GM21367 (cell line): ENCODE measurements around the gene ZDHHC11.
"Not testable (repeated sequence)": the region's sequence is repeated elsewhere in the genome, so short reads cannot be mapped to it uniquely, and the experiment has no call there.

Experiments used
- ATAC-seq: cut with Tn5 transposase; IDR thresholded peaks from one replicate; pipeline ENCODE4 v1.9.1; 2021; ENCODE audit not compliant: unreplicated experiment

The ZDHHC11 gene

GRCh38 chr5:816176-816575 is 34.6 kb downstream of the ZDHHC11 start:
- no peak for ATAC-seq

DNA sequence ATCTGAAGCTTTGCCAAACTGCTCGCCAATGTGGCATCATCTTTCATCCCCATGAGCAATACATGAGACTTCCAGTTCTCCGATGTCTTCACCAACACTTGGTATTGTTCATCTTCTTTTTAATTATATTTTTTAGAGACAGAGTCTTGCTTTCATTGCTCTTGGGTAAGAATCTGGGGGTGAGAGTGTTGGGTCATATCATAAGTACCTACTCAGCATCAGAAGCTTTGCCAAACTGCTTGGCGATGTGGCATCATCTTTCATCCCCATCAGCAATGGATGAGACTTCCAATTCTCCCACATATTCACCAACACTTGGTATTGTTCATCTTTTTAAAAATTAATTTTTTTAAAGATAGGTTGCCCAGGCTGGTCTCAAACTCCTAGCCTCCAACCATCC is 35.3 kb downstream of the ZDHHC11 start:
- no peak for ATAC-seq

GRCh38 chr5:813575-813974 is 37.2 kb downstream of the ZDHHC11 start:
- ATAC-seq: not testable (repeated sequence)

DNA sequence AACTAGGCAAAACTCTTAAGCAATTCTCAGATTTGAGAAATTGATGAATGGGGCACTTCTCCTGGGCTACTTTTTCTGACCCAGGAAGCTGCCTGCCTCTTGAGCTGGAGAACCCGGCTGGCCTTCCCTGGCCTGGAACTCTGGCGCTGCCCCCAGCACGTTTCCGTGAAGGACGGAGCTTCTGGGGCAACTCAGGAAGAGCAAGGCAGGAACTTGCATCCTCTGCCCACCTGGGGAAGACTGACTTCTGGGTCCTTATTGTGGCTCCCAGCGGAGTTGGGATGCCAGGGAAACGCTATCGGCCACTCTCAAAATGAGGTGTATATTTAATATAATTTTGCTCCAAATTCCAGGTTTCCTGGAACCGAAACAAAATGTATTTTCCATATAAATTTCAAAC is 39.4 kb downstream of the ZDHHC11 start:
- ATAC-seq: not testable (repeated sequence)

DNA sequence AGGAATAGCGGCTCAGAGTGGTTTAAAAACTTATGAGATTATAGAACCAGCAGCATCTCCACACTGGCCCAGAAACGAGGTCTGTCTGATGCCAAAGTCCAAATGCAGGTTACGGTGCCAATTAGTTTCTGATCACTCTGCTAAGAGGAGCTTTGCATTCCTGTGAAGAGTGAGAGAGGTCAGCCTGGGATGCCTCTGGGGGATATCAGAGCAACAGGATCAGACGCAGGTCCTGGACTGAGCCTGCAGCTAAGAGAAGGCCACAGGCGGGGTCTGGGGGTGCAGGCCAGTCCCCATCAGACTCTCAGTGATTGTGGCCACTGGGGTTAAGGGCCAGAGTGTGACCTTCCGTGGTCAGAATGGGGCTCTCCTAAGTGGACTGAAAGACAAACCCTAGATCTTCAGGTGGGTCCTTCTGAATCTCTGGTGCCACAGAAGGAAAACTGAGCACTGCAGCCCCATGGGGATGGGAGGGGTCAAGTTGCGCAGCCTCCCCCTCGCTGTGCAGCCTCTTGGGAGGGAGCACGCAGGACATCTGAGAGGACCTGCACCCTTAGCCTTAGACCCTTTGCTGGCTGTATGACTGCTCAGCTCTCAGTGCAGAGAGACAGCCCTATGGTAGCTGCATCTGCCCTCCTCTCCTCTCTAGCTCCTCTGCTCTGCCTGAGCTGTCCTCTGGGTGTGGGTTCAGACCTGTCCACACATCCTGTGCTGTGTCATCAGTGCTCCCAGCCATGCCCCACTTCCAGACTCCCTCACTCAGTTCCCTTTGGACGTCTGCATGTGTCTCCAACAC is 42.9 kb downstream of the ZDHHC11 start:
- not testable (repeated sequence) for ATAC-seq

- ATAC-seq: no peak
Measured at GRCh38 chr5:801472-801871, 49.3 kb downstream of the ZDHHC11 start.

DNA sequence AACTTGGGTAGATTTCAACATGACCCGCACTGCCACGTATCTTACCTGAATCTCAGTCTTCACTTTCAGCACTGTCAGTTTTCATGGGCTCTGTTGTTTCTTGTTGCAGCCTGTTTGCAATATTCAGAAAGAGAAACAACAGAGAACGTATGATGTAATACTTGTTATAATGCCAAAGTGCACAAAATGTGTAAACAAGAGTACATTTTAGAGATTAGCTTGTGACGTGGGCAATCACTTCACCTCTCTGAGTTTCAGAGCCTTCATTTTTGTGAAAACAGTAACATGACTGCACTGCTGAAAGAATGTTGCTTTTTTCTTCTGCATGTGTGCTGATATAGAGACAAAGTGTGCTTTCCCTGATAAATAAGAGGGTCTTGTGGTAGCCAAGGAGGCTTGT is 49.7 kb downstream of the ZDHHC11 start:
- ATAC-seq: not testable (repeated sequence)

GRCh38 chr5:798505-799138 is 52.2 kb downstream of the ZDHHC11 start:
- not testable (repeated sequence) for ATAC-seq

DNA sequence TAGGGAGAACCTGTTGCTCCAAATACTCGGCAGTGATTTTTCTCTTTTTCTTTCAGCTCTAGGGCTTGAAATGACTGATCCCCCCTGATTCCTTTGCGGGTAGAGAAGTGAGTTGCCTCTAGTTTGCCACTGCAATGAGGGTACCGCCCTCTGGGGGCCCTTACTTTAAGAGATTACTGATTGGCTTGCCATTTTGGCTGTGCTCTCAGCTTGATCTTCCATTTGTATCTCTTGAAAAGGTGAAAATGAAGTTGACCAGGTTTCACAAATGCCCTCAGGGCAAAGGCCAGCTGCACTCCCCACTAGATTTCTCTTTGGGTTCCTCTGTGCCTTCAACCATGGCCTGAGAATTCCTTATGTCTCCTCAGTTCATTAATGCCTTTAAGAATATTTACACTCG is 52.8 kb downstream of the ZDHHC11 start:
- ATAC-seq: not testable (repeated sequence)

DNA sequence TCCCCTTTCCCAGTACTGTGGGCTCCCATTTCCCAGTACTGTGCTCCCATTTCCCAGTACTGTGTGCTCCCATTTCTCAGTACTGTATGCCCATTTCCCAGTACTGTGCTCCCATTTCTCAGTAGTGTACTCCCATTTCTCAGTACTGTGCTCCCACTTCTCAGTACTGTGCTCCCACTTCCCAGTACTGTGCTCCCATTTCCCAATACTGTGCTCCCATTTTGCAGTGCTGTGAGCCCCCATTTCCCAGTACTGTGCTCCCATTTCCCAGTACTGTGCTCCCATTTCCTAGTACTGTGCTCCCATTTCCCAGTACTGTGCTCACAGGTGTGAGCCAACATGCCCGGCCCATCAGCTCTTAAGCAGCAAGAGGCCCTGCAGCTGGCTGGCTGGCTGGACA is 54.9 kb downstream of the ZDHHC11 start:
- ATAC-seq: not testable (repeated sequence)

- ATAC-seq: not testable (repeated sequence)
Measured at GRCh38 chr5:794948-795347, 55.8 kb downstream of the ZDHHC11 start.

- not testable (repeated sequence) for ATAC-seq
Measured at GRCh38 chr5:788703-789102, 62.1 kb downstream of the ZDHHC11 start.

- ATAC-seq: not testable (repeated sequence)
Measured at GRCh38 chr5:787857-788233, 62.9 kb downstream of the ZDHHC11 start.

DNA sequence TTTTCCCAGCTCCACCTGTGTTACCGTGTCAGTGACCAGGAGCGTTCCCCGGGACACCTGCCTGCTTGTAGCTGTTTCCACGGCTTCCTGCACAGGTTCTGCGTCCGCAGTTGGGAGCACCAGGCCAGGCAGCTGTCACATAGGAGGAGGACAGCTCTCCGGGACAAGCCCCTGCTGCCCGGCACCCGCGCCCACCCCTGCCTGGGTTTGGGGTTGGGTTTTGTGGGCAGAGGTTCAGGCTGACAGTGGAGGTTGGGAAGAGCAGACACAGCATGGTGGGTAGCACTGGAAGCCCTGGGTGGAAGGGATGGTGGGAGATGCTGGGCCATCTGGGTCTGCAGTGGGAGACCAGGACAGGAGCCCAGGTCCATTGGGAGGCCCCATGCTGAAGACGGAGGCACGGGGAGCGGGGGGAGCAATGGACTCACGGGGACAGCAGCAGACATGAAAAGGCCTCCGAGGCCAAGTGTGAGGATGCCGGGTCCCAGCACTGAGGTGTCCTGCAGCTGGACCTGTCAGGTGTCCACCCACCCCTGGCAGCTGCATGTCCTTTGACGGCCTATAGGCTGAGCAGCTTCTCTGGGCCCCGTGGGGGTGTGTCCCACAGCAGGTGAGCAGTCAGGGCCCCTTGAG is 63.4 kb downstream of the ZDHHC11 start:
- ATAC-seq: not testable (repeated sequence)

- not testable (repeated sequence) for ATAC-seq
Measured at GRCh38 chr5:785181-785705, 65.5 kb downstream of the ZDHHC11 start.

GRCh38 chr5:784428-785177 is 66.2 kb downstream of the ZDHHC11 start, which contains the start of gene ZDHHC11B:
ZDHHC11B (minus strand) TSS chr5:784729; CDS start chr5:766919, 17,810 bp downstream.
- ATAC-seq: peak; percentile 67

GRCh38 chr5:783881-784427 is 66.8 kb downstream of the ZDHHC11 start:
- ATAC-seq: not testable (repeated sequence)

- not testable (repeated sequence) for ATAC-seq
Measured at GRCh38 chr5:783049-783802, 67.6 kb downstream of the ZDHHC11 start.

DNA sequence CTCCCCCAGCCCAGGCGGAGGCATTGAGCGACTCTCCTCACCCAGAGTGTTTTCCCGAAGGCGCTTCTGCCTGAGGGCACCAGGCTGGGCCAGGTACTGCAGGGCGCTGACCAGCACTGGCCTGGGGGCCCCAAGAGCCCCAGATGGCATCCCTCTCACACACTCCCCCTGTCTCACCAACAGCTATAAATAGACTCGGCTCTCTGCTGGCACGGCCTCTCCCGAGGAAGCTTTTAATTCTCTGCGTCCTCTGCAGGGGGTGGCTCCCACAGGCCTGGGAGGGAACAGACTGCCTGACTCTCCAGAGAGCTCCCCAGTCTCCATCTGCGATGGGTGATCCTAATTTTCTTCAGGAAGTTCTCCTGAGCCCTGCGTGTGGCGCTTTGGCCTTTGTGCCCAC is 68.4 kb downstream of the ZDHHC11 start:
- ATAC-seq: not testable (repeated sequence)

- not testable (repeated sequence) for ATAC-seq
Measured at GRCh38 chr5:780571-780970, 70.2 kb downstream of the ZDHHC11 start.
